PC-9 (cell line): ENCODE results near the gene DSEL. TPM values are rescaled to one million over a fixed set of nuclear protein-coding genes. Genes with fewer than 3 reads are reported as not detected.
A peak's percentile ranks its signal among the peaks of the same experiment; 100 is the strongest.

Experiments
- BruUV-seq: library from RNA; stranded (reverse); fragments of 400-500 nt; replicated peaks from 2 replicates; lab custom pipeline; 2021; lab: Mats Ljungman, UMichigan
- CTCF ChIA-PET: fragments of 300-600 bp; sonication (Branson Sonifier 250); formaldehyde crosslinking; loops from one replicate; lab custom pipeline; 2022; ENCODE audit warnings: antibody characterized with exemption; lab: Charles Lee
- POLR2A ChIA-PET: fragments of 300-600 bp; sonication (Branson Sonifier 250); formaldehyde crosslinking; loops from one replicate; lab custom pipeline; 2022; ENCODE audit warnings: antibody characterized with exemption; ENCODE audit not compliant: unreplicated experiment; lab: Charles Lee
- DNase-seq, 2 experiments: peaks; one replicate each; pipeline versions ENCODE4 v3.0.0 to v3.0.0-alpha.2; 2015 to 2022; ENCODE audit warnings: mixed read lengths in 1 of 2
- H2AFZ ChIP-seq: fragments of 200-600 bp; sonication (generic); 2 replicates; pipeline ENCODE4 v1.8.1; 2017; ENCODE audit warnings: antibody characterized with exemption
- H3F3A ChIP-seq: fragments of 200-600 bp; sonication (generic); 2 replicates; pipeline ENCODE4 v1.8.1; 2017; ENCODE audit warnings: antibody characterized with exemption, mild to moderate bottlenecking, low read depth; ENCODE audit not compliant: insufficient read depth
- H3K27ac ChIP-seq: fragments of 200-600 bp; sonication (generic); 2 replicates; pipeline ENCODE4 v1.6.1; 2016; ENCODE audit warnings: mixed run types
- H3K27me3 ChIP-seq: fragments of 200-600 bp; sonication (generic); 2 replicates; pipeline ENCODE4 v1.6.1; 2016; ENCODE audit warnings: low read depth, mixed run types; ENCODE audit not compliant: insufficient read depth
- H3K36me3 ChIP-seq: fragments of 200-600 bp; sonication (generic); 2 replicates; pipeline ENCODE4 v1.6.1; 2016; ENCODE audit warnings: low read depth, mixed run types
- H3K4me1 ChIP-seq: fragments of 200-600 bp; sonication (generic); replicated peaks from 2 replicates; pipeline ENCODE4 v1.6.1; 2016; ENCODE audit warnings: mixed run types; ENCODE audit not compliant: insufficient read depth
- H3K4me2 ChIP-seq: fragments of 200-600 bp; sonication (generic); 2 replicates; pipeline ENCODE4 v1.6.1; 2017; ENCODE audit warnings: mixed run types
- H3K4me3 ChIP-seq: fragments of 200-600 bp; sonication (generic); 2 replicates; pipeline ENCODE4 v1.6.1; 2016; ENCODE audit warnings: mixed run types
- H3K79me2 ChIP-seq: fragments of 200-600 bp; sonication (generic); 2 replicates; pipeline ENCODE4 v1.6.1; 2017; ENCODE audit warnings: low read depth, mixed run types
- H3K9me2 ChIP-seq: fragments of 200-600 bp; sonication (generic); 2 replicates; pipeline ENCODE4 v1.8.1; 2017; ENCODE audit warnings: mild to moderate bottlenecking; ENCODE audit not compliant: insufficient read depth
- H3K9me3 ChIP-seq: fragments of 200-600 bp; sonication (generic); 2 replicates; pipeline ENCODE4 v1.8.1; 2016; ENCODE audit warnings: low read depth; ENCODE audit not compliant: insufficient read depth
- H4K20me1 ChIP-seq: fragments of 200-600 bp; sonication (generic); 2 replicates; pipeline ENCODE4 v1.8.1; 2017; ENCODE audit not compliant: insufficient read depth
- CTCF ChIP-seq: fragments of 200-600 bp; sonication (generic); conservative IDR thresholded peaks from 2 replicates; pipeline ENCODE4 v1.6.1; 2017; ENCODE audit warnings: mixed run types, antibody characterized with exemption, mild to moderate bottlenecking, moderate library complexity
- EZH2 ChIP-seq: fragments of 200-600 bp; sonication (generic); IDR thresholded peaks from 2 replicates; pipeline ENCODE4 v1.8.0; 2017; ENCODE audit warnings: antibody characterized with exemption, low read depth
- intact Hi-C: fragments of 100-400 bp; cut with micrococcal nuclease; formaldehyde crosslinking; loops from one replicate; pipeline ENCODE4 v1.10.0; 2022; ENCODE audit not compliant: unreplicated experiment
- total RNA-seq: library from RNA; stranded (reverse); gene quantifications from 2 replicates; pipeline ENCODE4 v1.2.3, GENCODE V29; 2021

The DSEL gene
- total RNA-seq, 1 experiment from 2014 or later: 2.1 TPM

GRCh38 chr18:67519592-67519991, 3.1 kb upstream of the DSEL start:
- no peaks in the 10 kb centered on the region; the same call in 1 of the 2 replicates for H3K9me2 ChIP-seq
- H3K4me1 ChIP-seq: 0 out of 2 replicates have a peak, but pooled peaks cover 8% of the 10 kb centered on the region
- POLR2A ChIA-PET: no interaction called here
- intact Hi-C loops: loop anchor here (5.0 to 10.0 kb wide), 5 partner anchors 195 to 1215 kb away; no protein-coding TSS in a partner anchor
- H3K27me3 ChIP-seq: no peaks in the 10 kb centered on the region
- no peak overlapping the region for H3K27ac ChIP-seq
- no peak overlapping the region for H3K4me3 ChIP-seq
- no peak for DNase-seq
- no TSS peak for BruUV-seq
- H3K9me3 ChIP-seq: peaks cover under 1% of the 10 kb centered on the region; the same call in 1 of the 2 replicates
- H3F3A ChIP-seq: no peaks in the 10 kb centered on the region
- CTCF ChIA-PET: no interaction called here
- H3K4me2 ChIP-seq: no peak overlapping the region
- H3K79me2 ChIP-seq: no peaks in the 10 kb centered on the region
- H4K20me1 ChIP-seq: no peaks in the 10 kb centered on the region
- no peaks in the 10 kb centered on the region for H3K36me3 ChIP-seq
- no peak overlapping the region for H2AFZ ChIP-seq
- TF ChIP-seq EZH2: no peak
- no peak for TF ChIP-seq CTCF

GRCh38 chr18:67518566-67518965, 2.0 kb upstream of the DSEL start:
- Histone ChIP-seq H3K36me3 (no peaks in the 10 kb centered on the region), H3K4me3 (no peak overlapping the region), H3K9me3 (no peaks in the 10 kb centered on the region), H3K27me3 (no peaks in the 10 kb centered on the region), H3K4me2 (no peak overlapping the region), H3K79me2 (no peaks in the 10 kb centered on the region), H3K27ac (no peak overlapping the region), H4K20me1 (no peaks in the 10 kb centered on the region), H3K4me1 (0 out of 2 replicates have a peak, but pooled peaks cover 8% of the 10 kb centered on the region), H3K9me2 (no peaks in the 10 kb centered on the region; the same call in 1 of the 2 replicates), H2AFZ (no peak overlapping the region), H3F3A (no peaks in the 10 kb centered on the region)
- no peak for TF ChIP-seq EZH2
- TF ChIP-seq CTCF: no peak
- no TSS peak for BruUV-seq
- POLR2A ChIA-PET: interaction anchor here (0.6 kb wide), 1 partner anchor 110 kb away, joined by 5 read pairs; no protein-coding TSS in a partner anchor
- intact Hi-C loops: loop anchor here (5.0 to 10.0 kb wide), 5 partner anchors 196 to 1216 kb away; no protein-coding TSS in a partner anchor
- CTCF ChIA-PET: no interaction called here
- DNase-seq: no peak

GRCh38 chr18:67517444-67517765, 885 bp upstream of the DSEL start:
- no peaks in the 10 kb centered on the region for H3K27me3 ChIP-seq
- intact Hi-C loops: loop anchor here (5.0 to 10.0 kb wide), 5 partner anchors 197 to 1217 kb away; no protein-coding TSS in a partner anchor
- BruUV-seq: no TSS peak
- no peaks in the 10 kb centered on the region for H3K9me3 ChIP-seq
- peak overlapping the region; percentile 89 for H3K4me2 ChIP-seq
- ChIA-PET POLR2A (interaction anchor here (0.6 to 1.2 kb wide), 5 partner anchors 82 to 1192 kb away, joined by 3 to 12 read pairs (median 4); no protein-coding TSS in a partner anchor), CTCF (no interaction called here)
- H3K27ac ChIP-seq: no peak overlapping the region
- H3K4me3 ChIP-seq: peak overlapping the region; percentile 77
- no peaks in the 10 kb centered on the region; the same call in 1 of the 2 replicates for H3K9me2 ChIP-seq
- H3K4me1 ChIP-seq: 0 out of 2 replicates have a peak, but pooled peaks cover 8% of the 10 kb centered on the region
- H3K79me2 ChIP-seq: no peaks in the 10 kb centered on the region
- no peaks in the 10 kb centered on the region for H3K36me3 ChIP-seq
- H4K20me1 ChIP-seq: no peaks in the 10 kb centered on the region
- no peak for TF ChIP-seq CTCF
- no peak for TF ChIP-seq EZH2
- peak overlapping the region; percentile 90; the same call in 1 of the 2 replicates for H2AFZ ChIP-seq
- DNase-seq: no peak
- H3F3A ChIP-seq: no peaks in the 10 kb centered on the region
